ENCODE measurements around the gene KLF16. TPM values are rescaled to one million over a fixed set of nuclear protein-coding genes. Genes with fewer than 3 reads are reported as not detected.

Gene KLF16
- total and polyA plus RNA-seq, 9 of the 15 experiments (the other 6 are each of a cell fraction or from before 2014, with no cell fraction given), result 0.04 to 60.4 (median 6.8) TPM

GRCh38 chr19:1825909-1826556, 37.3 kb downstream of the KLF16 start (continued):
- TF ChIP-seq ZNF143 (CRISPR knock-in tag; IDR thresholded peaks at IDR 0.05), result no peak
- no peak for TF ChIP-seq ZNF124 (CRISPR knock-in tag; IDR thresholded peaks at IDR 0.05)
- peak; percentile 46; the same call in 1 of the 2 replicates for TF ChIP-seq BCOR (IDR thresholded peaks at IDR 0.05)
- TF ChIP-seq TRIM28 (IDR thresholded peaks at IDR 0.05), result no peak
- peak in 1 of 2 experiments; percentile 77; a peak in 2 of 4 replicates for TF ChIP-seq HDAC1 (IDR thresholded peaks at IDR 0.05)
- no peak for TF ChIP-seq NR2F6 (CRISPR knock-in tag; IDR thresholded peaks at IDR 0.05)
- TF ChIP-seq CEBPG (CRISPR knock-in tag; IDR thresholded peaks at IDR 0.05), result no peak
- no peak for TF ChIP-seq CEBPG (tag; conservative IDR thresholded peaks at IDR 0.05 in 1 of 2, IDR thresholded peaks at IDR 0.05 in 1 of 2)
- TF ChIP-seq RBM17 (IDR thresholded peaks at IDR 0.05; ENCODE audit: borderline replicate concordance, low read depth, low read length), result no peak
- peak; percentile 92 for TF ChIP-seq BRD9 (IDR thresholded peaks at IDR 0.05; ENCODE audit: low read depth, partially characterized antibody)
- TF ChIP-seq PHF20 (IDR thresholded peaks at IDR 0.05; ENCODE audit: partially characterized antibody), result no peak
- no peak for TF ChIP-seq CEBPZ (IDR thresholded peaks at IDR 0.05; ENCODE audit: borderline replicate concordance, low read depth, low read length)
- TF ChIP-seq AFF1 (IDR thresholded peaks at IDR 0.05; ENCODE audit: low read depth in 1 of 2, partially characterized antibody in 2 of 2), result no peak
- no peak for TF ChIP-seq TAF7 (tag; IDR thresholded peaks at IDR 0.05)
- no peak for TF ChIP-seq ZNF696 (CRISPR knock-in tag; conservative IDR thresholded peaks at IDR 0.05)
- peak; percentile 75 for TF ChIP-seq SMC3 (conservative IDR thresholded peaks at IDR 0.05; ENCODE audit: insufficient read depth, low read depth, low read length)
- TF ChIP-seq HNRNPL (IDR thresholded peaks at IDR 0.05; ENCODE audit: low read depth, low read length), result no peak
- TF ChIP-seq, protein P1, sequence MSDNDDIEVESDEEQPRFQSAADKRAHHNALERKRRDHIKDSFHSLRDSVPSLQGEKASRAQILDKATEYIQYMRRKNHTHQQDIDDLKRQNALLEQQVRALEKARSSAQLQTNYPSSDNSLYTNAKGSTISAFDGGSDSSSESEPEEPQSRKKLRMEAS (CRISPR knock-in tag; IDR thresholded peaks at IDR 0.05), result 0 out of 2 replicates have a peak, but pooled peaks have one; percentile 2
- no peak for TF ChIP-seq SRSF3 (IDR thresholded peaks at IDR 0.05; ENCODE audit: insufficient read depth, low read length)
- peak; percentile 59; the same call in 1 of the 2 replicates for TF ChIP-seq MTA2 (IDR thresholded peaks at IDR 0.05; ENCODE audit: low read depth)
